LNCAP (cell line): ENCODE data around the gene MFAP1.

Experiments
- TF ChIP-seq, protein P1 (sequence below): fragments of 450-650 bp; IDR thresholded peaks from 2 replicates; pipeline ENCODE4 v1.5.1; 2017; ENCODE audit warnings: mild to moderate bottlenecking

MFAP1 gene, protein sequence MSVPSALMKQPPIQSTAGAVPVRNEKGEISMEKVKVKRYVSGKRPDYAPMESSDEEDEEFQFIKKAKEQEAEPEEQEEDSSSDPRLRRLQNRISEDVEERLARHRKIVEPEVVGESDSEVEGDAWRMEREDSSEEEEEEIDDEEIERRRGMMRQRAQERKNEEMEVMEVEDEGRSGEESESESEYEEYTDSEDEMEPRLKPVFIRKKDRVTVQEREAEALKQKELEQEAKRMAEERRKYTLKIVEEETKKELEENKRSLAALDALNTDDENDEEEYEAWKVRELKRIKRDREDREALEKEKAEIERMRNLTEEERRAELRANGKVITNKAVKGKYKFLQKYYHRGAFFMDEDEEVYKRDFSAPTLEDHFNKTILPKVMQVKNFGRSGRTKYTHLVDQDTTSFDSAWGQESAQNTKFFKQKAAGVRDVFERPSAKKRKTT

DNA sequence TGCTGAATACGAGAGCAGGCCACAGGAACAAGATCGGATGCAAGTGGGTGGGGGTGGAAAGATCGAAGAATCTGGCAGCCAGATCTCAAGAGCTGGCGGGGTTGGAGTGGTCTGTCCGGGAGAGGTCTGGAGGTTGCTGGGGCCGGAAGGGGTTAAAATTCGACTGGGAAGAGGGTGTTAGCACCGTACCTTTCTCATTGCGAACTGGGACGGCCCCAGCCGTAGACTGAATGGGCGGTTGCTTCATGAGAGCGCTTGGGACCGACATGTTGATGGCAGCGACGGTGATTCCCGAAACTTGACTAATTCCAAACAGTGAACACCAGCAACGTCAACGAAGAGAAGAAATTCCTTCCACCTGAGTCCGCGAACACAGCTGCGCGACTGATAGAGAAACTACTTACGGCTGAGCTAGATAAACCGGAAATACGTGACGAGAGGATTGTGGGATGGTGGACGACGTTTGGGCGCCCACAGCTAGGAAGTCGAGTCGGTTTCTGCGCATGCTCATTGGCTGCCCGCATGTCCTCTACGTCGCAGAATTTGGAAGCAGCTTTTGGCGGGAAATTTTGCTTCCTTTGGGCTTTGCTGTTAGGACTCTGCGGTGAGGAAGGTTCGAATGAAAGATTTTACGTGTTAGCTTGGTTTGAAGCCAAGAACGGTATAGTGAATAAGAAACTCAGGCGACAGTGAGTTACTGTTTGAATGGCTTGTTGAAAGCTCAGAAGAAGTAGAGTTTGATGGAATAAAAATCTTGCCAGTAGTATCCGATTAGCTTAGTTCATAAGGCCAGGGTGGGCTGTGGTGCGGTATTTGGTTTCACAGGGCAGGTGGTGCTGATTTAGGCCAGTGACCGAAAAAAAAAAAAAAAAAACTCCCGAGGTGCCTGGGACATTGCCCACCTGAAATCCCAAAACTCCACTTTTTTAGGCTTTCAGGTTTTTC lies at the start of gene MFAP1:
Gene MFAP1, minus strand, starts transcription at position 389 of the 945 bp plus-strand sequence. Its CDS starts 121 bp downstream, at position 268.
- TF ChIP-seq, protein P1, sequence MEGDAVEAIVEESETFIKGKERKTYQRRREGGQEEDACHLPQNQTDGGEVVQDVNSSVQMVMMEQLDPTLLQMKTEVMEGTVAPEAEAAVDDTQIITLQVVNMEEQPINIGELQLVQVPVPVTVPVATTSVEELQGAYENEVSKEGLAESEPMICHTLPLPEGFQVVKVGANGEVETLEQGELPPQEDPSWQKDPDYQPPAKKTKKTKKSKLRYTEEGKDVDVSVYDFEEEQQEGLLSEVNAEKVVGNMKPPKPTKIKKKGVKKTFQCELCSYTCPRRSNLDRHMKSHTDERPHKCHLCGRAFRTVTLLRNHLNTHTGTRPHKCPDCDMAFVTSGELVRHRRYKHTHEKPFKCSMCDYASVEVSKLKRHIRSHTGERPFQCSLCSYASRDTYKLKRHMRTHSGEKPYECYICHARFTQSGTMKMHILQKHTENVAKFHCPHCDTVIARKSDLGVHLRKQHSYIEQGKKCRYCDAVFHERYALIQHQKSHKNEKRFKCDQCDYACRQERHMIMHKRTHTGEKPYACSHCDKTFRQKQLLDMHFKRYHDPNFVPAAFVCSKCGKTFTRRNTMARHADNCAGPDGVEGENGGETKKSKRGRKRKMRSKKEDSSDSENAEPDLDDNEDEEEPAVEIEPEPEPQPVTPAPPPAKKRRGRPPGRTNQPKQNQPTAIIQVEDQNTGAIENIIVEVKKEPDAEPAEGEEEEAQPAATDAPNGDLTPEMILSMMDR: no peak

DNA sequence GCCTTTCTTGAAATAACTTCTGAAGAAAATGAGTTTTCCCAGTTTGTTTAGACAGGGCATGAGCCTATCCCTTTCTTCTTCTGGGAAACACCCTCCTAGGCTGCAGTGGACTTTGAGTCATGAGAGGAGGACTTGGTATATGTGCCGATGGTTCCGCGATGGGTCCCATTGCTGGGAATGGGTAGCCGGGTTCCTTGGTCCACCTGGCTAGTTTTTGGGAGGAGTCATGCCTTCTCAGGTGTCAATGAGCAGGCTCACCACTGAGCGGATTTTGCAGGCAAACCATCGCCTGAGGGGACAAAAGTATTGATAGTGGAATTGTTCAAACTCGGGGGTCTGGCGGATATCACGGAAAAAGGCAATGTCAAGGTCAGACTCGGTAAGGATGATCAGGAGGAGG lies 49.2 kb upstream of the MFAP1 start:
- TF ChIP-seq, protein P1: no peak

DNA sequence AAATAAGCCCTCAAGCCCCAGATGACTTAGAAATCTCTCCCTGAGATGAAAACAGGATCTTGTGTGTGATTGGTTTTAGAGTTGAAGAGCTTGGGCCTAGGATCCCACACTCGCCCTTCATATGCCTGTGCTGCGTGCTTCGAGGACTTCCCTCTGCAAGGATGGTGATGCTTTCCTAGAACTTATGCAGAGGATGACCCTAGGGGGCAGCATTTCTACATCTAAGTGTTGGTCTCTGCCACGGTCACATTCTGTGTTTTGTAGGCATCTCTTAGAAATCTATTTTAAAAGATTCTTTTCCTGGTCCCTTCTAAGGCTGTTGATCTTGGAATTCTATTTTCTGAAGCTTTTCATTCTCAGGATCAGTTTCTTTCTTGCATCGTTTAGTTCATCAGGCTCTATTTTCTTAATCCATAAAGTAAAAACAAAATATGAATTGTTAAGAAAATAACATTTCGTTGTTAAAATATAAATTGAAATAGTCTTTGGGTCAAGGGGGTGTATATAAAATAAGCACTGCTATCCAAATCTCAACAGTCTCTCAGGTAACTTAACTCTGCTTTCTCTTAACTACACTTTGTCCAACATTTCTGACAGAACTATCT lies 48.0 kb upstream of the MFAP1 start:
- TF ChIP-seq, protein P1: peak; percentile 71

DNA sequence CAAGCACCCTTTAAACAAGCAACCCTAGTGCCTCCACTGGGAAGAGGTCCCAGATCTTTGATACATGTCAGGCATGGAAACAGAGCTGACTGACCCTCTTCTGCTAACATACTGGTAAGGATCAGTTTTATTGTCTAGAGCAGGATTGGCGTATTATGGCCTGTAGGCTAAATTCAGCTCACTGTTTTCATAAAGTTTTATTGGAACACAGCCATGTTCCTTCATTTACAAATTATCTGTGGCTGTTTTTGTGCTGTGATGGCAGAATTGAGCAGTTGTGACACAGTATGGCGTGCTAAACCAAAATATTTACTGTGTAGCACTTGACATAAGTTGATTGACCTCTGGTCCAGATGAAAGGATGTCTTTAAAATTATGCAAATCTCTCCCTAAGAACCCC lies 47.3 kb upstream of the MFAP1 start:
- TF ChIP-seq, protein P1: no peak

DNA sequence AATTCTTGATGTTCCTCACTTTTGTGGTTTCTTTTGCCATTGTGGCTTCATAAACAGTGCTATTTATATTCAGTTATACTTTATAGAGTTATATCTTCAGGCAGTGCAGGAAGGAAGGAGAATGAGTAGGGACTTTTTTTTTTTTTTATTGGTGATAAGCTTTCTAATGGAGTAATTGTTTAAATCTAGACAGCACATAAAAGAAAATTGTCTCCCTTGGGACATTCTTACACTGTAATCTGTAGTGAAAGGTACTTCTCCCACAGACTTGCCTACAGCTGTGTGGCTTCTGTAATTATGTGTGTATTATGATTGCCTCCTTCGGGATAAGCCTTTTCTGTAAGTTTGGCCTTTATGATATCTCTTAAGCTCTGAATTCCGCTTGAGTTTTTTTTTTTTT lies 43.9 kb upstream of the MFAP1 start:
- TF ChIP-seq, protein P1: no peak

DNA sequence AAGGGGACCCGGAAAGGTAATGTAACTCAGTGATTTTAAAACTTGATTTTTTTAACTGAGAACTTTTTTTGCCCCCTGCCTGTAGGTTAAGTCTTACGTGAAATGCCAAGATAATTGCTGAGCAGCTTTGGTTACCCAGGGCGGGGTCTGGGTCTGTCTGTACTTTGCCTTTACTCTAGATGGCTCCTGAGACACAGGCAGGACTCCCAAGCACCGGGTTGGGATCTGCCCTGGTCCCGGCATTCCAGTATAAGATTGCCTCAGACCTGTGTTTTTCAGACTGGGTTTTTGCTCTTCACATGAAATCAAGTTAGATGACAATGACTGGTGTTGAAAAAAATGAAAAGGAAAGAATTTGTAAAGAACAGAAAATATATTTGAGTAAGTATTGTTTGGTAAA lies 42.6 kb upstream of the MFAP1 start:
- TF ChIP-seq, protein P1: no peak

DNA sequence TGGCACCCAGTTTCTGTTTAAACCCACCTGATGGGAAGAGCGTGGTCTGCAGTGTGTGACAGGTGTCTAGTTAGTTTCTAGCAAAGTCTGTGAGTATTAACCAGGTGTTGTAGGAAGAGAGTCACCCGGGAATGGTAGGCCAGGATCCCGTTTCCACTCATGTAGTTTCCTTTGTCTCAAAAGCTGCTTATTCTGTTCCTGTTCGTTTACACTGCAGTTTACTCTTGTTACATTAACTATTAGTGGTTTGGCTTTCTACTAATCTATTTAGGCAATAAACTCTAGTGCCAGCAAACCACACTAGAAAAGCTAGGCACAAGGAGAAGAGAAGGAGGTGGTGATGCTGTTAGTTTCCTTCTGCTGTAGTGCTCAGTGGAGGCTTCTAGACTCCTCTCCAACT lies 35.1 kb upstream of the MFAP1 start:
- TF ChIP-seq, protein P1: no peak
